HG03139 (cell line): ENCODE data around the gene PLEKHG1.

Experiments
- ATAC-seq: cut with Tn5 transposase; IDR thresholded peaks from one replicate; pipeline ENCODE4 v1.9.1; 2021; ENCODE audit not compliant: unreplicated experiment

Gene PLEKHG1

GRCh38 chr6:150588888-150589499, 10.7 kb upstream of the PLEKHG1 start:
- ATAC-seq = no peak

GRCh38 chr6:150589852-150590251, 9.8 kb upstream of the PLEKHG1 start:
- no peak for ATAC-seq

- ATAC-seq = no peak
Measured at GRCh38 chr6:150590446-150590845, 9.2 kb upstream of the PLEKHG1 start.

GRCh38 chr6:150592377-150592995, 7.2 kb upstream of the PLEKHG1 start:
- ATAC-seq = no peak

GRCh38 chr6:150593119-150593518, 6.6 kb upstream of the PLEKHG1 start:
- ATAC-seq = no peak

GRCh38 chr6:150596439-150596838, 3.2 kb upstream of the PLEKHG1 start:
- no peak for ATAC-seq

- ATAC-seq = no peak
Measured at GRCh38 chr6:150598401-150598800, 1.3 kb upstream of the PLEKHG1 start.

GRCh38 chr6:150598858-150599198, 857 bp upstream of the PLEKHG1 start:
- ATAC-seq = no peak

GRCh38 chr6:150600010-150600300, 270 bp downstream of the PLEKHG1 start:
- ATAC-seq = no peak

- peak; percentile 52 for ATAC-seq
Measured at GRCh38 chr6:150600301-150601017, 774 bp downstream of the PLEKHG1 start.

GRCh38 chr6:150601439-150601838, 1.8 kb downstream of the PLEKHG1 start:
- ATAC-seq = no peak

GRCh38 chr6:150603176-150603575, 3.5 kb downstream of the PLEKHG1 start:
- ATAC-seq = no peak

- no peak for ATAC-seq
Measured at GRCh38 chr6:150604467-150604866, 4.8 kb downstream of the PLEKHG1 start.

GRCh38 chr6:150605333-150605732, 5.6 kb downstream of the PLEKHG1 start:
- ATAC-seq = no peak

- ATAC-seq = no peak
Measured at GRCh38 chr6:150606168-150606591, 6.5 kb downstream of the PLEKHG1 start.

GRCh38 chr6:150606647-150607328, 7.1 kb downstream of the PLEKHG1 start:
- no peak for ATAC-seq

- ATAC-seq = no peak
Measured at GRCh38 chr6:150607329-150607650, 7.6 kb downstream of the PLEKHG1 start.

GRCh38 chr6:150610584-150610983, 10.9 kb downstream of the PLEKHG1 start:
- ATAC-seq = no peak

- no peak for ATAC-seq
Measured at GRCh38 chr6:150613269-150613668, 13.6 kb downstream of the PLEKHG1 start.

GRCh38 chr6:150615967-150616366, 16.3 kb downstream of the PLEKHG1 start:
- ATAC-seq = no peak

GRCh38 chr6:150616586-150616985, 16.9 kb downstream of the PLEKHG1 start:
- ATAC-seq = no peak

GRCh38 chr6:150617062-150617461, 17.4 kb downstream of the PLEKHG1 start:
- ATAC-seq = no peak
